ENCODE data around the gene TULP1.

GRCh38 chr6:35522151-35522550 is 9.5 kb upstream of the TULP1 start:
- TF ChIP-seq CEBPB (IDR thresholded peaks at IDR 0.05; ENCODE audit: low read depth, low read length): no peak
- TF ChIP-seq RAD21 (IDR thresholded peaks at IDR 0.05; ENCODE audit: low read length): no peak
- no peak for TF ChIP-seq CTCF (conservative IDR thresholded peaks at IDR 0.05; ENCODE audit: low read depth, low read length)
- no peak for TF ChIP-seq POLR2A (IDR thresholded peaks at IDR 0.05; ENCODE audit: low read depth, low read length)
- no peak for TF ChIP-seq RFX5 (IDR thresholded peaks at IDR 0.05; ENCODE audit: low read depth, low read length)
- TF ChIP-seq MAZ (IDR thresholded peaks at IDR 0.05; ENCODE audit: borderline replicate concordance, low read depth, low read length): no peak
- TF ChIP-seq MAFK (IDR thresholded peaks at IDR 0.05; ENCODE audit: low read depth, low read length): no peak
- TF ChIP-seq ELK1 (IDR thresholded peaks at IDR 0.05; ENCODE audit: borderline replicate concordance, low read depth, low read length): no peak
- TF ChIP-seq SMC3 (IDR thresholded peaks at IDR 0.05; ENCODE audit: low read depth, low read length): no peak
- no peak for TF ChIP-seq RCOR1 (IDR thresholded peaks at IDR 0.05; ENCODE audit: insufficient replicate concordance, low read length)
- no peak for TF ChIP-seq USF2 (IDR thresholded peaks at IDR 0.05; ENCODE audit: low read depth, low read length)

All from IMR-90 (cell line).